ENCODE data around the gene BLID.

- TF ChIP-seq CTCF (conservative IDR thresholded peaks at IDR 0.05 in 1 of 2, IDR thresholded peaks at IDR 0.05 in 1 of 2; ENCODE audit: extremely low read depth in 1 of 2, insufficient read depth in 1 of 2, low read depth in 1 of 2, low read length in 2 of 2) (no peak), EZH2 (IDR thresholded peaks at IDR 0.05; ENCODE audit: borderline replicate concordance, low read length) (no peak)
Observed at GRCh38 chr11:122085264-122085663, 30.8 kb downstream of the BLID start.
